Panc1 (cell line): ENCODE data around the gene FAM117A. TPM values are rescaled to one million over a fixed set of nuclear protein-coding genes. Genes with fewer than 3 reads are reported as not detected.
"Not testable (repeated sequence)": the region's sequence is repeated elsewhere in the genome, so short reads cannot be mapped to it uniquely, and the experiment has no call there.

Experiments used
- ATAC-seq: fragments of 200-7000 bp; cut with Tn5 transposase; 2 replicates; pipeline ENCODE4 v1.9.1; 2020; ENCODE audit warnings: mild to moderate bottlenecking, moderate library complexity
- BruUV-seq: library from RNA; stranded (reverse); fragments of 400-500 nt; replicated peaks from 2 replicates; lab custom pipeline; 2021; lab: Mats Ljungman, UMichigan
- CTCF ChIA-PET: fragments of 300-600 bp; sonication (Branson Sonifier 250); formaldehyde crosslinking; loops from one replicate; lab custom pipeline; 2022; ENCODE audit warnings: antibody characterized with exemption; lab: Charles Lee
- POLR2A ChIA-PET: fragments of 300-600 bp; sonication (Branson Sonifier 250); formaldehyde crosslinking; loops from one replicate; lab custom pipeline; 2022; ENCODE audit warnings: antibody characterized with exemption; lab: Charles Lee
- DNase-seq: peaks from one replicate; pipeline ENCODE4 v3.0.0-alpha.2; 2010; ENCODE audit warnings: low read depth, low spot score
- H3K27ac ChIP-seq: 2 replicates; pipeline ENCODE4 v1.5.1; 2011; ENCODE audit warnings: mild to moderate bottlenecking, low read length, inconsistent platforms
- H3K27me3 ChIP-seq: fragments of 200-500 bp; sonication (Bioruptor generic); 2 replicates; pipeline ENCODE4 v1.6.0; 2014; ENCODE audit warnings: low read length, inconsistent platforms; ENCODE audit not compliant: control insufficient read depth, insufficient read depth
- H3K36me3 ChIP-seq: fragments of 200-500 bp; sonication (Bioruptor generic); 2 replicates; pipeline ENCODE4 v1.5.1; 2014; ENCODE audit warnings: inconsistent platforms, mild to moderate bottlenecking, low read length, moderate library complexity; ENCODE audit not compliant: control insufficient read depth, insufficient read depth
- H3K4me1 ChIP-seq: 2 replicates; pipeline ENCODE4 v1.5.1; 2011; ENCODE audit warnings: inconsistent platforms, mild to moderate bottlenecking, low read length, moderate library complexity; ENCODE audit not compliant: control insufficient read depth, insufficient read depth
- H3K4me3 ChIP-seq, 2 experiments: 2 replicates each; pipeline ENCODE4 v1.5.1; 2011 to 2012; ENCODE audit warnings: low read depth in 2 of 2, low read length in 2 of 2, mild to moderate bottlenecking in 2 of 2, inconsistent platforms in 1 of 2, moderate library complexity in 1 of 2
- H3K9me3 ChIP-seq: fragments of 200-500 bp; sonication (Bioruptor generic); 2 replicates; pipeline ENCODE4 v1.5.1; 2014; ENCODE audit warnings: low read depth, mild to moderate bottlenecking, inconsistent platforms, low read length, moderate library complexity; ENCODE audit not compliant: control insufficient read depth, insufficient read depth
- CTCF ChIP-seq: fragments of 450-650 bp; IDR thresholded peaks from 2 replicates; pipeline ENCODE4 v1.5.1; 2017; ENCODE audit warnings: mild to moderate bottlenecking
- POLR2AphosphoS5 ChIP-seq: IDR thresholded peaks from 2 replicates; pipeline ENCODE4 v1.6.1; 2012; ENCODE audit warnings: mild to moderate bottlenecking, low read depth, low read length, moderate library complexity
- REST ChIP-seq, 2 experiments: IDR thresholded peaks; 2 replicates each; pipeline ENCODE4 v1.6.1; 2011 to 2012; ENCODE audit warnings: low read depth in 2 of 2, control low read depth in 1 of 2, low read length in 1 of 2, mild to moderate bottlenecking in 1 of 2, moderate library complexity in 1 of 2; ENCODE audit not compliant: insufficient read depth in 1 of 2
- SIN3A ChIP-seq: IDR thresholded peaks from 2 replicates; pipeline ENCODE4 v1.6.1; 2012; ENCODE audit warnings: low read depth, mild to moderate bottlenecking, low read length, moderate library complexity, borderline replicate concordance; ENCODE audit not compliant: insufficient read depth
- TCF7L2 ChIP-seq: IDR thresholded peaks from 2 replicates; pipeline ENCODE4 v1.6.1; 2011; ENCODE audit warnings: mild to moderate bottlenecking, low read depth, low read length, inconsistent platforms
- in situ Hi-C: cut with HindIII; loops from 2 replicates; pipeline ENCODE4 v1.10.0; 2016; ENCODE audit warnings: low sequenced_read_pairs, low pct_unique_long_range_greater_than_20kb
- intact Hi-C: fragments of 100-400 bp; cut with micrococcal nuclease; formaldehyde crosslinking; loops from one replicate; pipeline ENCODE4 v1.10.0; 2022; ENCODE audit not compliant: unreplicated experiment
- total RNA-seq: library from RNA; stranded (reverse); gene quantifications from one replicate; pipeline ENCODE4 v1.2.1, GENCODE V29; 2021; ENCODE audit not compliant: unreplicated experiment

The FAM117A gene
- total RNA-seq, 1 experiment from 2014 or later, result 8.0 TPM

- CTCF ChIA-PET, result no interaction called here
- TF ChIP-seq POLR2AphosphoS5 (no peak), CTCF (no peak), SIN3A (no peak), TCF7L2 (no peak), REST (IDR thresholded peaks at IDR 0.05; ENCODE audit: insufficient read depth in 1 of 2, low read depth in 2 of 2, low read length in 1 of 2) (no peak)
- intact Hi-C loops, result no loop called here
- Histone ChIP-seq H3K4me1 (peaks cover 9% of the 10 kb centered on the region), H3K27me3 (no peaks in the 10 kb centered on the region), H3K27ac (no peak overlapping the region), H3K9me3 (no peaks in the 10 kb centered on the region), H3K4me3 (no peak overlapping the region), H3K36me3 (peaks cover 7% of the 10 kb centered on the region; the same call in 1 of the 2 replicates)
- DNase-seq, result no peak
- no TSS peak for BruUV-seq
- ATAC-seq, result no peak
- POLR2A ChIA-PET, result no interaction called here
- in situ Hi-C loops, result loop anchor here (5.0 kb wide), 1 partner anchor 37 kb away; no protein-coding TSS in a partner anchor
These were observed 89.4 kb downstream of the FAM117A start for GRCh38 chr17:49674507-49674906.

- ATAC-seq, H3K27ac ChIP-seq, intact Hi-C loops, POLR2A ChIA-PET, H3K27me3 ChIP-seq, CTCF ChIA-PET, H3K9me3 ChIP-seq, H3K36me3 ChIP-seq, H3K4me3 ChIP-seq, H3K4me1 ChIP-seq, DNase-seq, BruUV-seq: not testable (repeated sequence)
- in situ Hi-C loops, result loop anchor here (5.0 kb wide), 1 partner anchor 36 kb away; no protein-coding TSS in a partner anchor
These were observed 90.3 kb downstream of the FAM117A start for GRCh38 chr17:49673679-49674078.

GRCh38 chr17:49670641-49671040, 93.3 kb downstream of the FAM117A start:
- Histone ChIP-seq H3K4me1 (no peaks in the 10 kb centered on the region; the same call in 1 of the 2 replicates), H3K36me3 (no peaks in the 10 kb centered on the region; the same call in 1 of the 2 replicates), H3K4me3 (no peak overlapping the region), H3K27ac (no peak overlapping the region), H3K9me3 (no peaks in the 10 kb centered on the region), H3K27me3 (no peaks in the 10 kb centered on the region)
- BruUV-seq, result TSS peak; percentile 14
- TF ChIP-seq TCF7L2 (no peak), POLR2AphosphoS5 (no peak)
- no peak for ATAC-seq
- in situ Hi-C loops, result loop anchor here (5.0 kb wide), 1 partner anchor 33 kb away; no protein-coding TSS in a partner anchor
- ChIA-PET POLR2A (interaction anchor here (0.6 kb wide), 1 partner anchor 9 kb away, joined by 11 read pairs; no protein-coding TSS in a partner anchor), CTCF (interaction anchor here (0.7 kb wide), 1 partner anchor 409 kb away, joined by 7 read pairs; no protein-coding TSS in a partner anchor)
- DNase-seq, result no peak
- intact Hi-C loops, result no loop called here
